Measurements from ENCODE around the gene SLC13A2. TPM values are rescaled to one million over a fixed set of nuclear protein-coding genes. Genes with fewer than 3 reads are reported as not detected.

The SLC13A2 gene
- polyA plus RNA-seq, 1 donor (not counting 4 experiments of a cell fraction or from before 2014, with no cell fraction given), result not detected

DNA sequence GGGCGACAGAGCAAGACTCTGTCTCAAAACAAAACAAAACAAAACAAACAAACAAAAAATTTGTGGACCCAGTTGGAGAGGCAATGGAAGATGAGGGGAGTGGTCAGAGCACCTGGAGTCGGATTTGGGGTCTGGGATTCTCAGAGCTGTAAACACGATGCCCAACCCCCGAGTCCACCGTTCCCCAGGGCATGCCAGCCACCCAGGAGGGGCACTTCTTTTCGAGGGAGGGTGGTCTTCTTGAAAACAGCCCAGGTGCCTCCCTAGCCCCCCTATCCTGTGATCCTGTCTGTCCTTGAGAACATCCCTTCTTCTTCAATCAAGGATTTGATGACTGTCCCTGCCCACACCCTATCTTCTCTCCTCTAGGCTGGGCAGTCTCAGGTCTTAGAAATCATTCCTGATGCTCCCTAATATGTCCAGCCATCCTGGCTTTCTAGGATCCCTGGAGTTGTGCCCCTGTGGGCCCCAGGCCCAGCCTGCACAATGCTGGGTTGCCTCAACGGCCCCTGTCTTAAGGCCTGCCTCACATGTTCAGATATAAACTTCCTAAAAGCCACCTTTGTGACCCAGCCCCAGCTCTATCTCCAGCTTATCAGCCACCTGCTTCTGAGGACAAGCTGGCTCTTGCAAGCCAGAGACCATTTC is 3.1 kb upstream of the SLC13A2 start:
- Histone ChIP-seq H3K9ac (ENCODE audit: control insufficient read depth, extremely low read depth, insufficient read depth, low read length) (no peak overlapping the region), H2AFZ (ENCODE audit: control insufficient read depth, low read length) (no peak overlapping the region), H3K9me3 (ENCODE audit: control insufficient read depth, low read depth, low read length) (no peaks in the 10 kb centered on the region), H3K4me3 (ENCODE audit: control insufficient read depth in 2 of 3, extremely low read depth in 1 of 3, insufficient read depth in 2 of 3, low read depth in 1 of 3, low read length in 3 of 3) (no peak overlapping the region), H4K20me1 (ENCODE audit: control insufficient read depth, extremely low read depth, insufficient read depth, low read length) (no peaks in the 10 kb centered on the region), H3K27ac (ENCODE audit: control insufficient read depth, insufficient read depth, low read length) (no peak overlapping the region), H3K4me2 (ENCODE audit: control insufficient read depth, extremely low read depth, insufficient read depth, low read depth, low read length) (no peak overlapping the region), H3K27me3 (ENCODE audit: control insufficient read depth, extremely low read depth, insufficient read depth, low read length) (peaks cover 16% of the 10 kb centered on the region), H3K36me3 (ENCODE audit: control insufficient read depth in 2 of 2, extremely low read depth in 1 of 2, insufficient read depth in 2 of 2, low read length in 2 of 2) (no peaks in the 10 kb centered on the region), H3K9me1 (ENCODE audit: control insufficient read depth, extremely low read depth, insufficient read depth, low read length) (no peaks in the 10 kb centered on the region), H3K79me2 (ENCODE audit: control insufficient read depth, insufficient read depth, low read length) (no peaks in the 10 kb centered on the region), H3K4me1 (ENCODE audit: control insufficient read depth, extremely low read depth, insufficient read depth, low read length) (no peaks in the 10 kb centered on the region)
- DNase-seq (ENCODE audit: low read depth, low spot score) (no peak), FAIRE-seq (no peak)
- dilution Hi-C loops (cut with MboI; ENCODE audit: extremely low pct_ligation_motif_present, low sequenced_read_pairs), result no loop called here
- no peak for TF ChIP-seq EZH2 (IDR thresholded peaks at IDR 0.05; ENCODE audit: low read length)
- TF ChIP-seq, protein P1, sequence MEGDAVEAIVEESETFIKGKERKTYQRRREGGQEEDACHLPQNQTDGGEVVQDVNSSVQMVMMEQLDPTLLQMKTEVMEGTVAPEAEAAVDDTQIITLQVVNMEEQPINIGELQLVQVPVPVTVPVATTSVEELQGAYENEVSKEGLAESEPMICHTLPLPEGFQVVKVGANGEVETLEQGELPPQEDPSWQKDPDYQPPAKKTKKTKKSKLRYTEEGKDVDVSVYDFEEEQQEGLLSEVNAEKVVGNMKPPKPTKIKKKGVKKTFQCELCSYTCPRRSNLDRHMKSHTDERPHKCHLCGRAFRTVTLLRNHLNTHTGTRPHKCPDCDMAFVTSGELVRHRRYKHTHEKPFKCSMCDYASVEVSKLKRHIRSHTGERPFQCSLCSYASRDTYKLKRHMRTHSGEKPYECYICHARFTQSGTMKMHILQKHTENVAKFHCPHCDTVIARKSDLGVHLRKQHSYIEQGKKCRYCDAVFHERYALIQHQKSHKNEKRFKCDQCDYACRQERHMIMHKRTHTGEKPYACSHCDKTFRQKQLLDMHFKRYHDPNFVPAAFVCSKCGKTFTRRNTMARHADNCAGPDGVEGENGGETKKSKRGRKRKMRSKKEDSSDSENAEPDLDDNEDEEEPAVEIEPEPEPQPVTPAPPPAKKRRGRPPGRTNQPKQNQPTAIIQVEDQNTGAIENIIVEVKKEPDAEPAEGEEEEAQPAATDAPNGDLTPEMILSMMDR (optimal IDR thresholded peaks at IDR 0.05 in 1 of 3, IDR thresholded peaks at IDR 0.05 in 1 of 3, conservative IDR thresholded peaks at IDR 0.05 in 1 of 3; ENCODE audit: extremely low read depth in 1 of 3, insufficient read depth in 2 of 3, low read length in 3 of 3), result no peak

DNA sequence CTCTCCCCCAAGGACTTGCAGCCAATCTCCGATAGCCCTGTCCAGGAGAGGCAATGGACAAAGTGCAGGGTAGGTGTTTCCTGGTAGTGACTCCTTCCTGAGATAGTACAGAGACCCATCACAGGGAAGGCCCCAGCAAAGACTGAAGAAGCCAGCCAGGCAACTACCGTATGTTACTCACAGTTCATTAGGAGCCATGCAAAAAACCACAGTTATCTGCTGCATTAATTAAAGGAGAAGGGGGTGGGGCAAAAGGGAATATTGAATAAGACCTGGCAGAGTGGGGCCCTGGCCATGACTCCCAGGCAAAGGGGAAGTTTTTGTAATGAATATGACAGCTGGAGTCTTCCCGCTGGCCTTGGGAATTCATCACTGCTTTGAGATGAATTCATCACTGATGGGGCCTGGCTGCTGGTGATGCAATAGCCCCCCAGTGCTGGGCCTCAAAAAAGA is 2.5 kb upstream of the SLC13A2 start:
- Histone ChIP-seq H3K36me3 (ENCODE audit: control insufficient read depth in 2 of 2, extremely low read depth in 1 of 2, insufficient read depth in 2 of 2, low read length in 2 of 2) (no peaks in the 10 kb centered on the region), H4K20me1 (ENCODE audit: control insufficient read depth, extremely low read depth, insufficient read depth, low read length) (no peaks in the 10 kb centered on the region), H3K4me1 (ENCODE audit: control insufficient read depth, extremely low read depth, insufficient read depth, low read length) (no peaks in the 10 kb centered on the region), H3K4me3 (ENCODE audit: control insufficient read depth in 2 of 3, extremely low read depth in 1 of 3, insufficient read depth in 2 of 3, low read depth in 1 of 3, low read length in 3 of 3) (no peak overlapping the region), H3K9me3 (ENCODE audit: control insufficient read depth, low read depth, low read length) (no peaks in the 10 kb centered on the region), H3K27me3 (ENCODE audit: control insufficient read depth, extremely low read depth, insufficient read depth, low read length) (peaks cover 11% of the 10 kb centered on the region), H3K79me2 (ENCODE audit: control insufficient read depth, insufficient read depth, low read length) (no peaks in the 10 kb centered on the region), H3K27ac (ENCODE audit: control insufficient read depth, insufficient read depth, low read length) (no peak overlapping the region), H2AFZ (ENCODE audit: control insufficient read depth, low read length) (no peak overlapping the region), H3K4me2 (ENCODE audit: control insufficient read depth, extremely low read depth, insufficient read depth, low read depth, low read length) (no peak overlapping the region), H3K9ac (ENCODE audit: control insufficient read depth, extremely low read depth, insufficient read depth, low read length) (no peak overlapping the region), H3K9me1 (ENCODE audit: control insufficient read depth, extremely low read depth, insufficient read depth, low read length) (no peaks in the 10 kb centered on the region)
- dilution Hi-C loops (cut with MboI; ENCODE audit: extremely low pct_ligation_motif_present, low sequenced_read_pairs), result no loop called here
- TF ChIP-seq EZH2 (IDR thresholded peaks at IDR 0.05; ENCODE audit: low read length), result no peak
- TF ChIP-seq, protein P1 (optimal IDR thresholded peaks at IDR 0.05 in 1 of 3, IDR thresholded peaks at IDR 0.05 in 1 of 3, conservative IDR thresholded peaks at IDR 0.05 in 1 of 3; ENCODE audit: extremely low read depth in 1 of 3, insufficient read depth in 2 of 3, low read length in 3 of 3), result no peak
- no peak for DNase-seq (ENCODE audit: low read depth, low spot score)
- FAIRE-seq, result no peak

All from keratinocyte (primary cell).